HL-60 (cell line): ENCODE measurements around the gene STX18.

Experiments used
- POLR2AphosphoS5 ChIP-seq: IDR thresholded peaks from 2 replicates; pipeline ENCODE4 v1.6.1; 2012; ENCODE audit warnings: low read depth
- SPI1 ChIP-seq: IDR thresholded peaks from 2 replicates; pipeline ENCODE4 v1.6.1; 2012; ENCODE audit warnings: low read depth, mild to moderate bottlenecking, borderline replicate concordance
- TF ChIP-seq, protein P1 (sequence below): IDR thresholded peaks from one replicate; pipeline ENCODE4 v1.5.1; 2011; ENCODE audit warnings: low read length, control low read depth, inconsistent platforms; ENCODE audit not compliant: insufficient read depth
- TF ChIP-seq, protein P2 (sequence below): IDR thresholded peaks from 2 replicates; pipeline ENCODE4 v1.6.1; 2012; ENCODE audit warnings: low read depth; ENCODE audit not compliant: insufficient replicate concordance

- TF ChIP-seq, protein P1, sequence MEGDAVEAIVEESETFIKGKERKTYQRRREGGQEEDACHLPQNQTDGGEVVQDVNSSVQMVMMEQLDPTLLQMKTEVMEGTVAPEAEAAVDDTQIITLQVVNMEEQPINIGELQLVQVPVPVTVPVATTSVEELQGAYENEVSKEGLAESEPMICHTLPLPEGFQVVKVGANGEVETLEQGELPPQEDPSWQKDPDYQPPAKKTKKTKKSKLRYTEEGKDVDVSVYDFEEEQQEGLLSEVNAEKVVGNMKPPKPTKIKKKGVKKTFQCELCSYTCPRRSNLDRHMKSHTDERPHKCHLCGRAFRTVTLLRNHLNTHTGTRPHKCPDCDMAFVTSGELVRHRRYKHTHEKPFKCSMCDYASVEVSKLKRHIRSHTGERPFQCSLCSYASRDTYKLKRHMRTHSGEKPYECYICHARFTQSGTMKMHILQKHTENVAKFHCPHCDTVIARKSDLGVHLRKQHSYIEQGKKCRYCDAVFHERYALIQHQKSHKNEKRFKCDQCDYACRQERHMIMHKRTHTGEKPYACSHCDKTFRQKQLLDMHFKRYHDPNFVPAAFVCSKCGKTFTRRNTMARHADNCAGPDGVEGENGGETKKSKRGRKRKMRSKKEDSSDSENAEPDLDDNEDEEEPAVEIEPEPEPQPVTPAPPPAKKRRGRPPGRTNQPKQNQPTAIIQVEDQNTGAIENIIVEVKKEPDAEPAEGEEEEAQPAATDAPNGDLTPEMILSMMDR = no peak
- TF ChIP-seq POLR2AphosphoS5 (no peak), SPI1 (no peak)
- TF ChIP-seq, protein P2, sequence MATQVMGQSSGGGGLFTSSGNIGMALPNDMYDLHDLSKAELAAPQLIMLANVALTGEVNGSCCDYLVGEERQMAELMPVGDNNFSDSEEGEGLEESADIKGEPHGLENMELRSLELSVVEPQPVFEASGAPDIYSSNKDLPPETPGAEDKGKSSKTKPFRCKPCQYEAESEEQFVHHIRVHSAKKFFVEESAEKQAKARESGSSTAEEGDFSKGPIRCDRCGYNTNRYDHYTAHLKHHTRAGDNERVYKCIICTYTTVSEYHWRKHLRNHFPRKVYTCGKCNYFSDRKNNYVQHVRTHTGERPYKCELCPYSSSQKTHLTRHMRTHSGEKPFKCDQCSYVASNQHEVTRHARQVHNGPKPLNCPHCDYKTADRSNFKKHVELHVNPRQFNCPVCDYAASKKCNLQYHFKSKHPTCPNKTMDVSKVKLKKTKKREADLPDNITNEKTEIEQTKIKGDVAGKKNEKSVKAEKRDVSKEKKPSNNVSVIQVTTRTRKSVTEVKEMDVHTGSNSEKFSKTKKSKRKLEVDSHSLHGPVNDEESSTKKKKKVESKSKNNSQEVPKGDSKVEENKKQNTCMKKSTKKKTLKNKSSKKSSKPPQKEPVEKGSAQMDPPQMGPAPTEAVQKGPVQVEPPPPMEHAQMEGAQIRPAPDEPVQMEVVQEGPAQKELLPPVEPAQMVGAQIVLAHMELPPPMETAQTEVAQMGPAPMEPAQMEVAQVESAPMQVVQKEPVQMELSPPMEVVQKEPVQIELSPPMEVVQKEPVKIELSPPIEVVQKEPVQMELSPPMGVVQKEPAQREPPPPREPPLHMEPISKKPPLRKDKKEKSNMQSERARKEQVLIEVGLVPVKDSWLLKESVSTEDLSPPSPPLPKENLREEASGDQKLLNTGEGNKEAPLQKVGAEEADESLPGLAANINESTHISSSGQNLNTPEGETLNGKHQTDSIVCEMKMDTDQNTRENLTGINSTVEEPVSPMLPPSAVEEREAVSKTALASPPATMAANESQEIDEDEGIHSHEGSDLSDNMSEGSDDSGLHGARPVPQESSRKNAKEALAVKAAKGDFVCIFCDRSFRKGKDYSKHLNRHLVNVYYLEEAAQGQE = no peak
These were observed 151.2 kb downstream of the STX18 start for GRCh38 chr4:4390515-4391240.
